ENCODE data around the gene CSTB.

The CSTB gene

DNA sequence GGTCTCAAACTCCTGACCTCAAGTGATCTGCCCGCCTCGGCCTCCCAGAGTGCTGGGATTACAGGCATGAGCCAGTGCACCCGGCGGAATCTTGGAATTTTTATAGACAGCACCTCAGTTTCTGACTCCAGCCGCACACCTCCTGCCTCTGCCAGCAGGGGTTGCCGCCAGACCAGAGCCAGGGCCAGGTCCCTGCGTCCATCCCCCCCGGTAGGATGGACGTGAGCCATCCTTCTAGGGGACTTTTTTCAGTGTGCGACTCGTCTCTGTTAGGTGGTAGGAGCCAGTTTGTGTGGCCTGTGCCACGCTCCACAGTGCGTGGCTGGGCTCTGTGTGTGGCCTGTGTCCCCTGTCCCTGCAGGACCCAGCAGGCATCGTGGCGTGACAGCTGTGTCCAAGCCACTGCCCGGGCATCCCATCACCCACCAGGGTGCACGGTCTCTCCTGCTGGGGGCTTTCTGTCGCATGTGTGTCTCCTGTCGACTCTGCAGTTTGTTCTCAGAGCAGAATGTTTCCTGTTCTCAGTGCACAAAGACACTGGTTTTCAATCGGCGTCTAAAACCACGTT, 15.6 kb downstream of the CSTB start:
- no peak for DNase-seq (ENCODE audit: low read depth)
- H3K4me3 ChIP-seq (ENCODE audit: low read depth, low read length) = no peak overlapping the region
- TF ChIP-seq, protein P1, sequence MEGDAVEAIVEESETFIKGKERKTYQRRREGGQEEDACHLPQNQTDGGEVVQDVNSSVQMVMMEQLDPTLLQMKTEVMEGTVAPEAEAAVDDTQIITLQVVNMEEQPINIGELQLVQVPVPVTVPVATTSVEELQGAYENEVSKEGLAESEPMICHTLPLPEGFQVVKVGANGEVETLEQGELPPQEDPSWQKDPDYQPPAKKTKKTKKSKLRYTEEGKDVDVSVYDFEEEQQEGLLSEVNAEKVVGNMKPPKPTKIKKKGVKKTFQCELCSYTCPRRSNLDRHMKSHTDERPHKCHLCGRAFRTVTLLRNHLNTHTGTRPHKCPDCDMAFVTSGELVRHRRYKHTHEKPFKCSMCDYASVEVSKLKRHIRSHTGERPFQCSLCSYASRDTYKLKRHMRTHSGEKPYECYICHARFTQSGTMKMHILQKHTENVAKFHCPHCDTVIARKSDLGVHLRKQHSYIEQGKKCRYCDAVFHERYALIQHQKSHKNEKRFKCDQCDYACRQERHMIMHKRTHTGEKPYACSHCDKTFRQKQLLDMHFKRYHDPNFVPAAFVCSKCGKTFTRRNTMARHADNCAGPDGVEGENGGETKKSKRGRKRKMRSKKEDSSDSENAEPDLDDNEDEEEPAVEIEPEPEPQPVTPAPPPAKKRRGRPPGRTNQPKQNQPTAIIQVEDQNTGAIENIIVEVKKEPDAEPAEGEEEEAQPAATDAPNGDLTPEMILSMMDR (IDR thresholded peaks at IDR 0.05; ENCODE audit: control insufficient read depth, extremely low read depth, insufficient read depth) = no peak

DNA sequence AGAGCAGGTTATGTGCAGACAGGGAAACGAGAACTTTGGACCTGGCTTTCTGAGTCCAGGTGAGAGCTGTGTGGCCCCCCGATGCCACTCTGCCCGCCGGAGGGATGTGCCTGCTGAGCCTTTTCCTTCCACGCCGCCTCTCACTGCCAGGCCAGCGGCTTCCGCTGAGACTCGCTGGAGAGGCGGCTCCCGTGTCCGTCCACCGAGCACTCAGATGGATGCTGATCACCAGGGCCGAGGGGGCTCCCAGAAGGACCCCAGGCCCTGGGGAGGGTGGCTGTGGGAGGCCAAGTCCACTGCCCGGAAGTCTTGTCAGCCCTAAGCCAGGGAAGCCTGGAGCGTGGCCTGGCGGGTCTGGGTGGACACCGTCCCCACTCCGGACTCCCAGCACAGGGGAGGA, 16.5 kb downstream of the CSTB start:
- TF ChIP-seq, protein P1 (IDR thresholded peaks at IDR 0.05; ENCODE audit: control insufficient read depth, extremely low read depth, insufficient read depth) = no peak
- no peak overlapping the region for H3K4me3 ChIP-seq (ENCODE audit: low read depth, low read length)
- no peak for DNase-seq (ENCODE audit: low read depth)

DNA sequence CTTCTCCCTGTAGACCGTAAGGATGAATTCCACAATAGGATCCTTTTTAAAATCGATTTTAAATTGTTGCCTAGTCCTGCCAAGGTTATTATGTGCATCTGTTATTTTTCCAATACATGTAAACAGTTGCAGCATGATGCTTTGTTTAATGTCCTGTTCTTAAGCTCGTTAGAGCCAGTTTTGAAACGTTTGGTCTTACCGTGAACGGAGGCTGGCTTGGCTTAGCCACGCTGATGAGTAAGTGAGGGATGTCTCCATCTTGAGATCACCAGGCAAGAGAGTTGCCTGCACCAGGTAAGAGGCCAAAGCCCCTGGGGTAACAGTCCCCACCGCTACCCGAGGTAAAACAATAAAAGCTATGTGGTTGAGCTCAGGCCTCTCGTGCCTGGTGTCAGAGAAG, 17.3 kb downstream of the CSTB start:
- no peak for DNase-seq (ENCODE audit: low read depth)
- H3K4me3 ChIP-seq (ENCODE audit: low read depth, low read length) = no peak overlapping the region
- TF ChIP-seq, protein P1 (IDR thresholded peaks at IDR 0.05; ENCODE audit: control insufficient read depth, extremely low read depth, insufficient read depth) = no peak

DNA sequence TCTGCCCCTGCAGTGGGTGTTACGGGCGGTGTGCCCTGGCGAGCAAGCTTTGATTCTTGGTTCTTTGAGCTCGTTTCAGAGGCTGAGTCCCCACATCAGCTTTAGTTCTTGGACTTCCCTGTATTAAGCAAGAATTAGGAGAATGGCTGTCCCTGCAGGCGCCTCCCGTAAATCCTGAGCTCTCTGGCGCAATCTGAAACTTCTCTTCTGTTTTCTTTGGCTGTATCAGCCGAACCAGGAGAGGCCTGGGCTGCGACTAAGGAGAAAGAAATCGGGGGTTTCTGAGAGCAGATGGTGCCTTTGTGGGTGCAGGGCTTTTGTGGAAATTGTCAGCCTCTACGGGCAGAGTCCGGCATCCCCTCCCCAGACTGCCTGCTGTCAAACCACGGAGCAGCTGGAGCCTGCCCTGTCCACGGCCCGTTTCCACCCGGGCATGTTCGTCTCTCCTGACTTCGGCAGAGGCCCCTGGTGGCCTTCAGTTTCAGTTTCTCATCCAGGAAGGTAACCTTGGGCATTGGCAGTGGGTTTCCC, 17.9 kb downstream of the CSTB start:
- no peak overlapping the region for H3K4me3 ChIP-seq (ENCODE audit: low read depth, low read length)
- TF ChIP-seq, protein P1 (IDR thresholded peaks at IDR 0.05; ENCODE audit: control insufficient read depth, extremely low read depth, insufficient read depth) = no peak
- no peak for DNase-seq (ENCODE audit: low read depth)

DNA sequence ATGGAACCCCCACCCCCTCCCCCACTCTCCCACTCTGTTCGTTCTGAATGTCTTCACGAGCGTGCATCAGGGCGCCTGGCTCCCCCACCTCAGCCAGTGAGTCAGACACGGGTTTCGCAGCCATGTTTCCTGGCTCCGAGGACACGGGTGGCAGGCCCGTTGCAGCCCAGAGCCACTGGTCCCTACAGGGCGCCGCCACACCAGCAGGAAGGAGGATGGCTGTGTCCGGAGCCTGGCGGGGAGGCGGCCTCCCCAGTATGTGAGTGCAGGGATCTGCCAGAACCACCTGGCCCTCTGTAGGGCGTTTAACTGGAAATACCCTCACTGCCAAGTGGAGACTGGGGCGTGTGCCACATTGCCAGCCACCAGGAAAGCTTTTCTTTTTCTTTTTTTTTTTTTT, 18.5 kb downstream of the CSTB start:
- no peak for DNase-seq (ENCODE audit: low read depth)
- H3K4me3 ChIP-seq (ENCODE audit: low read depth, low read length) = no peak overlapping the region
- TF ChIP-seq, protein P1 (IDR thresholded peaks at IDR 0.05; ENCODE audit: control insufficient read depth, extremely low read depth, insufficient read depth) = no peak

DNA sequence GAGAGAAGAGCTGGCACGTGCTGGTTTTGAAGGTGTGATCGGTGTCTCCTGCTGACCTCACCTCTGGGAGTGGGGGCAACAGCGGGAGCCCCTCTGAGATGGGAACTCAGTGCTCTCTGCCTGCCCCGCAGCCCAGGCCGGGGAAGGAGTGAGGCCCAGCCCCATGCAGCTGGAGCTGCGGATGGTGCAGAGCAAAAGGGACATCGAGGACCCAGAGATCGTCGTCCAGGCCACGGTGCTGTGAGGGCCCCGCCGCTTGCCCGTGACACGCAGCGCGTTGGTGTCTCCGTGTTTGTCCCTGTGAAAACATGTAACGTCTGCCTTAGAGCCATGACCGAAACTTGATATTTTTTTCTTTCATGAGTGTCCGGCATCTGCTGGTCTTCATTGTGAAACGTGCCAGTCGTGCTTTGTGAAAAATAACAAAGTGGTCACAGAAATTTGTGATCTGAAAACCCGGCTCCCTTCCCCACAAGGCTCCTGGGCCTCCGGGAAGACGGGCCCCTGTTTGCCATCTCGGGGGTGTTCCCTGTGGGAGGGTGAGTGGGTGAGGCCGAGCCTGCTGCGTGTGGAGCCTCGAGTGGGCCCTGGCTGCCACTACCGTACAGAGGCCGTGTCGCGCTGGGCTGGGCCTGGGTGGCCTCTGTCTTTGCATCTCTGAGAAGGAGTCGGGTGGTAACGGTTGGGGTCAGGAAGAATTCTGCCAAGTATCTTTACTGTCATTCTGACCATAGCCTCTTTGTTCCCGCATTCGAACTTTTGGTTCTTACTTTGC, 20.1 kb downstream of the CSTB start:
- TF ChIP-seq, protein P1 (IDR thresholded peaks at IDR 0.05; ENCODE audit: control insufficient read depth, extremely low read depth, insufficient read depth) = no peak
- no peak overlapping the region for H3K4me3 ChIP-seq (ENCODE audit: low read depth, low read length)

More for the DNA sequence above, 20.1 kb downstream of the CSTB start:
- DNase-seq (ENCODE audit: low read depth) = no peak
